ENCODE results near the gene MOV10.

MOV10 gene

DNA sequence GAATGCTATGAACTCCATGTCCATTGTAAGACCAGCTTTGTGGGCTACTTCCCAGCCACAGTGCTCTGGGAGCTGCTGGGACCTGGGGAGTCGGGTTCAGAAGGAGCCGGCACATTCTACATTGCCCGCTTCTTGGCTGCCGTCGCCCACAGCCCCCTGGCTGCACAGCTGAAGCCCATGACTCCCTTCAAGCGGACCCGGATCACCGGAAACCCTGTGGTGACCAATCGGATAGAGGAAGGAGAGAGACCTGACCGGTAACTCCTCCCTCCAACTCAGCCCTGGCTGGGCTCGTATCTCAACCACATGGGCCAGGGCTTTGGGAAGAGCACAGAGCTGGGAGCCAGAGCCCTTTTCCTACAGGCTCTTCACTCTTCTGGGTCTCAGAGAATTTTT, 15.4 kb downstream of the MOV10 start:
- DNase-seq (ENCODE audit: low spot score) = no peak
- TF ChIP-seq, protein P1, sequence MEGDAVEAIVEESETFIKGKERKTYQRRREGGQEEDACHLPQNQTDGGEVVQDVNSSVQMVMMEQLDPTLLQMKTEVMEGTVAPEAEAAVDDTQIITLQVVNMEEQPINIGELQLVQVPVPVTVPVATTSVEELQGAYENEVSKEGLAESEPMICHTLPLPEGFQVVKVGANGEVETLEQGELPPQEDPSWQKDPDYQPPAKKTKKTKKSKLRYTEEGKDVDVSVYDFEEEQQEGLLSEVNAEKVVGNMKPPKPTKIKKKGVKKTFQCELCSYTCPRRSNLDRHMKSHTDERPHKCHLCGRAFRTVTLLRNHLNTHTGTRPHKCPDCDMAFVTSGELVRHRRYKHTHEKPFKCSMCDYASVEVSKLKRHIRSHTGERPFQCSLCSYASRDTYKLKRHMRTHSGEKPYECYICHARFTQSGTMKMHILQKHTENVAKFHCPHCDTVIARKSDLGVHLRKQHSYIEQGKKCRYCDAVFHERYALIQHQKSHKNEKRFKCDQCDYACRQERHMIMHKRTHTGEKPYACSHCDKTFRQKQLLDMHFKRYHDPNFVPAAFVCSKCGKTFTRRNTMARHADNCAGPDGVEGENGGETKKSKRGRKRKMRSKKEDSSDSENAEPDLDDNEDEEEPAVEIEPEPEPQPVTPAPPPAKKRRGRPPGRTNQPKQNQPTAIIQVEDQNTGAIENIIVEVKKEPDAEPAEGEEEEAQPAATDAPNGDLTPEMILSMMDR (IDR thresholded peaks at IDR 0.05) = no peak
- no peak overlapping the region for H3K4me3 ChIP-seq
- H3K27ac ChIP-seq = no peak overlapping the region

GRCh38 chr1:112692681-112693080, 18.2 kb downstream of the MOV10 start:
- DNase-seq (ENCODE audit: low spot score) = no peak
- H3K4me3 ChIP-seq = no peak overlapping the region
- TF ChIP-seq, protein P1 (IDR thresholded peaks at IDR 0.05) = no peak
- H3K27ac ChIP-seq = no peak overlapping the region

DNA sequence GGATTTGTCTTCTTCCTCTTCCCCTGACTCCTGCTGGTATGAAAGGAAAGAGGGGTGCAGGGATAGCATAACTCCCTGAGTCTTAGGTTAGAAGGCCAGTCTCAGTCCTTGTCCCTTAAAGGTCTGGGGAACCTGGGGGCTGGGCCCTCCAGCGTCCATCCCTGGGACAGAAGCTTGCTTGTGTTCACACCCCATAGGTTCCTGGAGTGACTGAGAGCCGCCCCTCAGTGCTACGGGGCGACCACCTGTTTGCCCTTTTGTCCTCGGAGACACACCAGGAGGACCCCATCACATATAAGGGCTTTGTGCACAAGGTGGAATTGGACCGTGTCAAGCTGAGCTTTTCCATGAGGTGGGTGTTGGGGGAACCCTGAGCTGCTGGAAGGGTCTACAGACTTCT, 19.4 kb downstream of the MOV10 start:
- DNase-seq (ENCODE audit: low spot score) = no peak
- no peak overlapping the region for H3K27ac ChIP-seq
- TF ChIP-seq, protein P1 (IDR thresholded peaks at IDR 0.05) = no peak

GRCh38 chr1:112694363-112694929, 20.0 kb downstream of the MOV10 start:
- DNase-seq (ENCODE audit: low spot score) = no peak
- no peak overlapping the region for H3K4me3 ChIP-seq
- no peak overlapping the region for H3K27ac ChIP-seq
- TF ChIP-seq, protein P1 (IDR thresholded peaks at IDR 0.05) = no peak

More for the DNA sequence above, 19.4 kb downstream of the MOV10 start:
- no peak overlapping the region for H3K4me3 ChIP-seq

- DNase-seq (ENCODE audit: low spot score) = no peak
- H3K27ac ChIP-seq = no peak overlapping the region
- TF ChIP-seq, protein P1 (IDR thresholded peaks at IDR 0.05) = no peak
- H3K4me3 ChIP-seq = no peak overlapping the region
Observed at GRCh38 chr1:112695276-112695675, 20.8 kb downstream of the MOV10 start.

DNA sequence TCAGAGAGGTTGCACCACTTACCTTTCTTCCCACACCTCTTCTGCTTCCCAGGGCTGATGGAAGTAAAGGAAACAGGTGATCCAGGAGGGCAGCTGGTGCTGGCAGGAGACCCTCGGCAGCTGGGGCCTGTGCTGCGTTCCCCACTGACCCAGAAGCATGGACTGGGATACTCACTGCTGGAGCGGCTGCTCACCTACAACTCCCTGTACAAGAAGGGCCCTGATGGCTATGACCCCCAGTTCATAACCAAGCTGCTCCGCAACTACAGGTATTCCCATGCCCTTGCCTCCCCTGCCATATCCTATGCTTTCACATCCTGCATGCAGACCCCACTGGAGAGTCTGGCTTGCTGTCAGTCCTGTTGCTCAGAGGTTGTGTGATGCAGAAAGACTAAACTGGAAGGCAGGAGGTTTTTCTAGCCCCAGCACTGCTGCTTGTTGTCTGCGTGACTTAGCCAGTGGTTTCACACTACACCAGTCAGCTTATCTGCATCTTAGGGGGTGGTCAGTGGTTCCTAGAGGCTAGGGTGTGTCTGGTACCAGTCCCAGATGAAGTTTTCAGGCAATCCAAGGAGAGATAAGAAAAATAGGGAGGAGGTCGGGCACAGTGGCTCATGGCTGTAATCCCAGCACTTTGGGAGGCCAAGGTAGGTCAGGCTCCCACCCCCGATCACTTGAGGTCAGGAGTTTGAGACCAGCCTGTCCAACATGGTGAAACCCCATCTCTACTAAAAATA, 22.3 kb downstream of the MOV10 start:
- no peak overlapping the region for H3K4me3 ChIP-seq
- DNase-seq (ENCODE audit: low spot score) = no peak
- TF ChIP-seq, protein P1 (IDR thresholded peaks at IDR 0.05) = no peak
- no peak overlapping the region for H3K27ac ChIP-seq

DNA sequence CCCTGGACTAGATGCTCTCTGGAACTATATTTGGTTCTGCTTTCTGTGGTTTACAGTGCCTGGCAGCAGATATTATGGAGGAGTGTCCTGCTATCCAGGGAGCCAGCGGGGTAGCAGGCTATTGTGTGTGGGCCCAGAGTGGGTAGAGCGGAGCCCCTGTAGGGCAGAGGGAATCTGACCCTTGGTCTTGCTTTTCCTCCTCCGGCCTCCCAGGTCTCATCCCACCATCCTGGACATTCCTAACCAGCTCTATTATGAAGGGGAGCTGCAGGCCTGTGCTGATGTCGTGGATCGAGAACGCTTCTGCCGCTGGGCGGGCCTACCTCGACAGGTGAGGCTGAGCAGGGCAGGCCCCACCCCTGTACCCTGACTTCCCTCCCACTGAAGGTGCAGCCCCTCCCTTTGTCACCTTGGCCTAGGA, 23.3 kb downstream of the MOV10 start:
- TF ChIP-seq, protein P1 (IDR thresholded peaks at IDR 0.05) = no peak
- Histone ChIP-seq H3K4me3 (no peak overlapping the region), H3K27ac (peak overlapping the region in 1 of 2 donors; percentile 99)
- DNase-seq (ENCODE audit: low spot score) = peak; percentile 57

All from coronary artery (tissue), 2 donors.